Measurements from ENCODE around the gene LRRK1.

The LRRK1 gene

GRCh38 chr15:101010781-101011180 is 91.6 kb downstream of the LRRK1 start:
- Histone ChIP-seq H3K4me3 (replicated peaks; ENCODE audit: low read depth, low read length) (no peak overlapping the region), H3K36me3 (ENCODE audit: control insufficient read depth, insufficient read depth, low read length) (peaks cover 44% of the 10 kb centered on the region)
- TF ChIP-seq, protein P1, sequence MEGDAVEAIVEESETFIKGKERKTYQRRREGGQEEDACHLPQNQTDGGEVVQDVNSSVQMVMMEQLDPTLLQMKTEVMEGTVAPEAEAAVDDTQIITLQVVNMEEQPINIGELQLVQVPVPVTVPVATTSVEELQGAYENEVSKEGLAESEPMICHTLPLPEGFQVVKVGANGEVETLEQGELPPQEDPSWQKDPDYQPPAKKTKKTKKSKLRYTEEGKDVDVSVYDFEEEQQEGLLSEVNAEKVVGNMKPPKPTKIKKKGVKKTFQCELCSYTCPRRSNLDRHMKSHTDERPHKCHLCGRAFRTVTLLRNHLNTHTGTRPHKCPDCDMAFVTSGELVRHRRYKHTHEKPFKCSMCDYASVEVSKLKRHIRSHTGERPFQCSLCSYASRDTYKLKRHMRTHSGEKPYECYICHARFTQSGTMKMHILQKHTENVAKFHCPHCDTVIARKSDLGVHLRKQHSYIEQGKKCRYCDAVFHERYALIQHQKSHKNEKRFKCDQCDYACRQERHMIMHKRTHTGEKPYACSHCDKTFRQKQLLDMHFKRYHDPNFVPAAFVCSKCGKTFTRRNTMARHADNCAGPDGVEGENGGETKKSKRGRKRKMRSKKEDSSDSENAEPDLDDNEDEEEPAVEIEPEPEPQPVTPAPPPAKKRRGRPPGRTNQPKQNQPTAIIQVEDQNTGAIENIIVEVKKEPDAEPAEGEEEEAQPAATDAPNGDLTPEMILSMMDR (IDR thresholded peaks at IDR 0.05; ENCODE audit: insufficient read depth, low read length, poor library complexity, severe bottlenecking): no peak

GRCh38 chr15:101012326-101013200 is 93.4 kb downstream of the LRRK1 start:
- TF ChIP-seq, protein P1 (IDR thresholded peaks at IDR 0.05; ENCODE audit: insufficient read depth, low read length, poor library complexity, severe bottlenecking): no peak
- H3K27me3 ChIP-seq (replicated peaks; ENCODE audit: control insufficient read depth, insufficient read depth, low read length): no peaks in the 10 kb centered on the region
- DNase-seq (ENCODE audit: extremely low read depth, insufficient read length): no peak
- H3K4me3 ChIP-seq (replicated peaks; ENCODE audit: low read depth, low read length): no peak overlapping the region
- H3K36me3 ChIP-seq (ENCODE audit: control insufficient read depth, insufficient read depth, low read length): peaks cover 56% of the 10 kb centered on the region

More at GRCh38 chr15:101010781-101011180, 91.6 kb downstream of the LRRK1 start:
- DNase-seq (ENCODE audit: extremely low read depth, insufficient read length): no peak
- H3K27me3 ChIP-seq (replicated peaks; ENCODE audit: control insufficient read depth, insufficient read depth, low read length): no peaks in the 10 kb centered on the region

DNA sequence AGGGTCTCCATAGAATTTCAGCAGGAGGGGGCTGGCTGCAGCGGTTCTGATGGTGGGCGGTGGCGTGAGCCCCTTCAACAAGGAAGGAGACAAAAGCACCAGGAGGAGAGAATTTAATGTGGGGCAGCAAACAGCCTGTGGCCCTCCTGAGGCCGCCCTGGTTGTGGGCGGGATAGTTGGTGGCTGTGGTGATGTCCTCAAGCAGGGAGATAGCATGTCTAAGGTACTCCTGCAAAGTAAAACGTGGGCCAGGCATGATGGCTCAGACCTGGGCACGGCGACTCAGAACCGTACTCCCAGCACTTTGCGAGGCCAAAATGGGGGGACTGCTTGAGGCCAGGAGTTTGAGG is 94.0 kb downstream of the LRRK1 start:
- no peak for DNase-seq (ENCODE audit: extremely low read depth, insufficient read length)
- Histone ChIP-seq H3K27me3 (replicated peaks; ENCODE audit: control insufficient read depth, insufficient read depth, low read length) (no peaks in the 10 kb centered on the region), H3K4me3 (replicated peaks; ENCODE audit: low read depth, low read length) (no peak overlapping the region), H3K36me3 (ENCODE audit: control insufficient read depth, insufficient read depth, low read length) (peaks cover 56% of the 10 kb centered on the region)
- TF ChIP-seq, protein P1 (IDR thresholded peaks at IDR 0.05; ENCODE audit: insufficient read depth, low read length, poor library complexity, severe bottlenecking): no peak

DNA sequence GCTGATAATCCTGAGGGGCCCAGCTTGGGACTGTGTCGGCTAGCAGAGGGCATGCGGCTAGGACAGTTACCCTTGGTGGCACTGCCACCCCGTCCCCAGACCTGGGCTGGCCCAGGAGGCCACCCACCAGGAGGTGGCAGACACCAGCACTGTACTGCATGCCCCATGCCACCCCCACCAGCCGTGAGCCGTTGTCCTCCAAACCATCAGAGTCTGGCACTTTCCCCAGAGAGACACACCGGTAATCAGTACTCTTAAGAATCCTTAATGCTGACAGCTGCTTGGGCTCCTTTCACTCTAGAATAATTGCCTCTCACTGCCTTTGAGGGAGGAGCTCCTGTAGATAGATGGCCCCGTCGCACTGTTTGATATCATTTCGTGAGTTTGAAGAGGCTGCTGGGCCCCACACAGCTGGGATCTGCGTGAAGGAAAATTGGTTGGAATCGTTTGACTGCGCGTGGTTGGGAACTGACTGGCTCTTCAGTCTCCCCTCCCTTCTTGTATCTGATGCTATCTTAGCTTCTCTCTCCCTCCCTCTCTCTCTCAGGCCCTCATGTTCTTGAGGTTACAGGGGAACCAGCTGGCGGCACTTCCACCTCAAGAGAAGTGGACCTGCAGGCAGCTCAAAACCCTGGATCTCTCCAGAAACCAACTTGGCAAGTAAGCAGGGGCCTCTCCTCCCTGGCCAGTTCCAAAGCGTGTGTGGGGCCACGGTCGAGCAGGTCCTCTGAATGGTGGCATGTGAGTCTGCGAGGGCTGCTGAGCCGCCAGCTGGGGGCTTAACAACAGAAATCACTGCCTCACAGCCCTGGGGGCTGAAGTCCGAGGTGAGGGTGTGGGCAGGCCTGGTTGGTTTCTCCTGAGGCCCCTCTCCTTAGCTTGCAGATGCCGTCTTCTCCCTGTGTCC is 94.9 kb downstream of the LRRK1 start:
- Histone ChIP-seq H3K4me3 (replicated peaks; ENCODE audit: low read depth, low read length) (no peak overlapping the region), H3K36me3 (ENCODE audit: control insufficient read depth, insufficient read depth, low read length) (peaks cover 55% of the 10 kb centered on the region), H3K27me3 (replicated peaks; ENCODE audit: control insufficient read depth, insufficient read depth, low read length) (no peaks in the 10 kb centered on the region)
- TF ChIP-seq, protein P1 (IDR thresholded peaks at IDR 0.05; ENCODE audit: insufficient read depth, low read length, poor library complexity, severe bottlenecking): no peak
- no peak for DNase-seq (ENCODE audit: extremely low read depth, insufficient read length)

- no peak overlapping the region for H3K4me3 ChIP-seq (replicated peaks; ENCODE audit: low read depth, low read length)
- no peak for DNase-seq (ENCODE audit: extremely low read depth, insufficient read length)
- peaks cover 52% of the 10 kb centered on the region for H3K36me3 ChIP-seq (ENCODE audit: control insufficient read depth, insufficient read depth, low read length)
- H3K27me3 ChIP-seq (replicated peaks; ENCODE audit: control insufficient read depth, insufficient read depth, low read length): no peaks in the 10 kb centered on the region
- TF ChIP-seq, protein P1 (IDR thresholded peaks at IDR 0.05; ENCODE audit: insufficient read depth, low read length, poor library complexity, severe bottlenecking): peak; percentile 89
Observed at GRCh38 chr15:101014921-101015841, 96.0 kb downstream of the LRRK1 start.

All from GM06990 (cell line).